GM06990 (cell line): ENCODE data around the gene BNC2.

Experiments
- DNase-seq: peaks from one replicate; pipeline ENCODE4 v3.0.0-alpha.2; 2011; ENCODE audit not compliant: insufficient read length; ENCODE audit errors: extremely low read depth
- H3K27me3 ChIP-seq: replicated peaks from 2 replicates; pipeline ENCODE4 v1.6.0; 2011; ENCODE audit warnings: low read length; ENCODE audit not compliant: control insufficient read depth, insufficient read depth
- H3K36me3 ChIP-seq: 2 replicates; pipeline ENCODE4 v1.5.1; 2011; ENCODE audit warnings: low read length; ENCODE audit not compliant: control insufficient read depth, insufficient read depth
- H3K4me3 ChIP-seq: replicated peaks from 2 replicates; pipeline ENCODE4 v1.5.1; 2011; ENCODE audit warnings: low read depth, mild to moderate bottlenecking, control low read depth, low read length
- TF ChIP-seq, protein P1 (sequence below): IDR thresholded peaks from 2 replicates; pipeline ENCODE4 v1.5.1; 2011; ENCODE audit warnings: low read length, control low read depth, mild to moderate bottlenecking, inconsistent platforms; ENCODE audit not compliant: insufficient read depth, poor library complexity, severe bottlenecking

BNC2 gene

DNA sequence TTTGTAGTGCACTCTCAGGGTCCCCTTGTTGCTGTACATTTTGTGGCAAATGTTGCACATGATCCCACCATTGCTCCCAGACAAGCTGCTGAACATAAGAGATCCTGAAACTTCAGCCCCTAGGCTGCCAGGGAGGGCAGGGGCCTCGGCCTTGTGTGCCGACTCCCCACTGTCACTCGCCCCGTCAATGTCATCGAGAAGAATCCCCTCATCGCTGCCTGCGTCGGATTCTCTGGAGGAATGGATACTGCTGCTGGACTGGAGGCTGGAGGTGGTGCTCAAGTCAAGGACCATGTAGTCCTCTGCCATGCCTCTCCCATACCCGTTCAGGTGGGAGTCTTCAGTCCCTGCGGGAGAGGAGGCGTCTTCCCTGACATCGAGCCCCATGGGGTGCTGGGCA, 451.3 kb downstream of the BNC2 start:
- no peak for DNase-seq
- no peaks in the 10 kb centered on the region for H3K27me3 ChIP-seq
- no peaks in the 10 kb centered on the region for H3K36me3 ChIP-seq
- TF ChIP-seq, protein P1, sequence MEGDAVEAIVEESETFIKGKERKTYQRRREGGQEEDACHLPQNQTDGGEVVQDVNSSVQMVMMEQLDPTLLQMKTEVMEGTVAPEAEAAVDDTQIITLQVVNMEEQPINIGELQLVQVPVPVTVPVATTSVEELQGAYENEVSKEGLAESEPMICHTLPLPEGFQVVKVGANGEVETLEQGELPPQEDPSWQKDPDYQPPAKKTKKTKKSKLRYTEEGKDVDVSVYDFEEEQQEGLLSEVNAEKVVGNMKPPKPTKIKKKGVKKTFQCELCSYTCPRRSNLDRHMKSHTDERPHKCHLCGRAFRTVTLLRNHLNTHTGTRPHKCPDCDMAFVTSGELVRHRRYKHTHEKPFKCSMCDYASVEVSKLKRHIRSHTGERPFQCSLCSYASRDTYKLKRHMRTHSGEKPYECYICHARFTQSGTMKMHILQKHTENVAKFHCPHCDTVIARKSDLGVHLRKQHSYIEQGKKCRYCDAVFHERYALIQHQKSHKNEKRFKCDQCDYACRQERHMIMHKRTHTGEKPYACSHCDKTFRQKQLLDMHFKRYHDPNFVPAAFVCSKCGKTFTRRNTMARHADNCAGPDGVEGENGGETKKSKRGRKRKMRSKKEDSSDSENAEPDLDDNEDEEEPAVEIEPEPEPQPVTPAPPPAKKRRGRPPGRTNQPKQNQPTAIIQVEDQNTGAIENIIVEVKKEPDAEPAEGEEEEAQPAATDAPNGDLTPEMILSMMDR = no peak
- no peak overlapping the region for H3K4me3 ChIP-seq

DNA sequence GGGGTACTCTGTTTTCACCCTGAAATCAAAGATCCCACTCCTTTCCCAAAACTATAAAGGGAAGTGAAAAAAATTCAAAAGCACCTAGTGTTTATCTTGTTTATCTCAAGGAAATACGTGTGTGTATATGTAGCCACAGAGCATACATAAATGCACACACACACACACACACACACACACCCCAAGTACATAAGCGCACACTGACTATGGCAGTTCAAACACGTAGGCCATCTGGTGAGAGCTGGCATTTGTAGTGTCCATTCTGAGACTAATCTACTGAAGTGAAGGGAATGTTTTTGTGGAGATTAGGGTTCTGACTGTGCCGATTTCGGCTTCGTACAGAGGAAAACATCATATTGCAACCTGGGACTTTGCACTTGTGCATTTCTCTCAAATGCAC, 451.7 kb downstream of the BNC2 start:
- H3K36me3 ChIP-seq = no peaks in the 10 kb centered on the region
- TF ChIP-seq, protein P1 = no peak
- no peaks in the 10 kb centered on the region for H3K27me3 ChIP-seq
- H3K4me3 ChIP-seq = no peak overlapping the region
- DNase-seq = no peak

DNA sequence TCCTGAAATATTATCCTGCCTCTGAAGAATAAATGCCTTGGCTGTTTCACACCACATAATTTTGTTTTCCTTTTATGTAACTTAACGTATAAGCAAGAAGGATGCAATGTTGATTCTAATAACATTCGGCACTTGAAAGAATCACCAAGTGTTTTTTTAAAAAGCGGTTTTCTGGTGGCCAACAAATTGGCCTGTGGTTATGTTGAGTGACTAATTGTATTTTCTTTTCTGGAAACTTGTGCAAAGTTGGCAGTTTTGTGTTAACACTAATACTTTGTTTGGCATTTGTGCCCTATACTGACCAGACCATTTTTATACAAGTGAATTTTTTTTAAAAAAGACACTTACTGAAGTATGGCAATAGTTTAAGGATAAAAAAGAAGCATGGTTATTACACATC, 452.7 kb downstream of the BNC2 start:
- no peak for DNase-seq
- TF ChIP-seq, protein P1 = no peak
- no peaks in the 10 kb centered on the region for H3K27me3 ChIP-seq
- no peak overlapping the region for H3K4me3 ChIP-seq
- H3K36me3 ChIP-seq = no peaks in the 10 kb centered on the region

DNA sequence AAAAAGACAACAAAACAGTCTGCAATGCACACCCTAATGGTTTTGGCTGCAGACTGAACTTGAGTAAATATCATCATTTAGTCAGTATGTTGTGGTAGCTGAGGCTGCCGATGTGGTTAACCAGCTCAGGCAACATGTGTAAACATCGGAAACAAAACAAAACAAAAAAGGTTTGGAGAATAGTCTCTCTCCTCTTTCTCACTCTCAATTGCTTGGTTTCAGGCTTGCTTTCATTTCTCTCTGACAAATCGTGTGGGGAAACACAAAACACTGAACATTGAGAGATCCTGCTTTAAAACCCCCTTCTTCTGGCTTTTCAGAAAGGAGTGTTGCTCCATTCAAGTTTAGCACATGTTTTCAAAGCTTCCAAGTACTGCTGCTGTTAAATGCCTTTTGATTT, 453.3 kb downstream of the BNC2 start:
- no peak overlapping the region for H3K4me3 ChIP-seq
- TF ChIP-seq, protein P1 = no peak
- H3K27me3 ChIP-seq = no peaks in the 10 kb centered on the region
- H3K36me3 ChIP-seq = no peaks in the 10 kb centered on the region
- no peak for DNase-seq

DNA sequence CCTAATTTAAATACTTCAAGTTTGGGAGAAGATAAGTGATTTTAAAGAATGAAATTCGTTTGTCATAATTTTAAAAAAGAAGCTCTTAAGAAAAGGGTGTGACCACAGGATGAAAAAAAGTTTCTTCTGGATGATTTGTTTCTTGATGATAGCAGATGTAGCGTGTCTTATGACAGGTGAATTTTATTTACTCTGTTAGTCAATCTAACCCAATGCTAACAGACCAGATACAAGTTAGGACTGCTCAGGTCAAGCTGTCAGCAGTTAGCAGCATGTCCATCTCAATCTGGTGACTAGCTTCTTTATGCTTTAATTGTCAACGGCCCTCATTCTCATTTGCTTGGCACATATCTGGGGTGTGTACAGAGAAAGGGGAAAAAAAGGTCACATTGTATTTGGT, 456.0 kb downstream of the BNC2 start:
- Histone ChIP-seq H3K27me3 (no peaks in the 10 kb centered on the region), H3K36me3 (no peaks in the 10 kb centered on the region), H3K4me3 (no peak overlapping the region)
- TF ChIP-seq, protein P1 = no peak
- no peak for DNase-seq

DNA sequence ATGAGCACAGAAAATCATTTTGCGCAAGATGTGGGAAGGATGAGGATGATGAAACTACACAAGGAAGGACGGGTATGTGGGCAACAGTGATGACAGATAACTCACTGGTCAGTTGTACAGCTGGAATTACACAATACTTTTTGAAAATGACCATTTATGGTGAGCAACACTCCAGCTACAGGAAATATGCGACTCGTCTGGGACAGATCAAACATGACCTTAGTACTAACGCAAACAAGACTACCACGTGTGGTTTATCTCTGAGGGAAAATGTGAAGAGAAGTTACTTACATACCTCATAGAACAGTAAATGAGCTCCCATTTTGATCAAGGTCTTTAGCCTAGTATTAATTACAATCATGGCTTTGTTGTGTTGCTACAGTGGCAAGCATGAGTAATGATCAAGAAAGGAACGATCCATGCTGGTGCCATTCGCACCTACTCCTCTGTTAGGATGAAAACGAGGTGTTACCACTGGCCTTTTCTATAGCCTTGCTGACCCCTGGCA, 456.9 kb downstream of the BNC2 start:
- no peak overlapping the region for H3K4me3 ChIP-seq
- TF ChIP-seq, protein P1 = no peak
- no peaks in the 10 kb centered on the region for H3K36me3 ChIP-seq
- no peaks in the 10 kb centered on the region for H3K27me3 ChIP-seq
- no peak for DNase-seq
